NCI-H1417 (cell line): ENCODE results near the gene OR51V1.

Experiments used
- DNase-seq, 3 experiments: peaks; one replicate each; lab custom pipeline; 2025; lab: John Stamatoyannopoulos, UW

Gene OR51V1

DNA sequence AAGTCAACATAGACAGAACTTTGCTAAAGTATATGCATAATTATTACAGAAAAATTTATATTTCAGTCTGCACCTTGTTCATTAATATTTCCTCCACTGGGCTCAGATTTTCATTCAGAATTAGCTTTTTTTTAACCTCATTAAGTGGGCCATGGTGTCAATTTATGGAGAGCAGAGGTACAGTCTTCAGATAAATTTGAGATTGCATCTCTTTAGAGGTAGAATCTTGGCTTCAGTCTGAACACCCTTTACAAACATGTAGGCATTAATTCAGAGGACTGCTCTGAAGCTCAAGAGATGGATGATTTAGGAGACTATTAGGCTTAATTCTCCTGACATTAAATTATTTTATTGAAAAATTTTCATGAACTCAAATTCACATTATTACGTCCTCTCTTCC is 29.8 kb upstream of the OR51V1 start:
- no peak for DNase-seq

GRCh38 chr11:5229796-5230195 is 29.3 kb upstream of the OR51V1 start:
- no peak for DNase-seq

- no peak for DNase-seq
Observed at GRCh38 chr11:5229356-5229755, 28.9 kb upstream of the OR51V1 start.

- no peak for DNase-seq
Observed at GRCh38 chr11:5228124-5228523, 27.6 kb upstream of the OR51V1 start.

GRCh38 chr11:5227681-5228080 is 27.2 kb upstream of the OR51V1 start:
- no peak for DNase-seq

GRCh38 chr11:5226732-5227310 is 26.3 kb upstream of the OR51V1 start, which contains the start of gene HBB:
Gene HBB (minus strand): TSS chr11:5227071. CDS start chr11:5227021, 50 bp downstream.
- DNase-seq: no peak

DNA sequence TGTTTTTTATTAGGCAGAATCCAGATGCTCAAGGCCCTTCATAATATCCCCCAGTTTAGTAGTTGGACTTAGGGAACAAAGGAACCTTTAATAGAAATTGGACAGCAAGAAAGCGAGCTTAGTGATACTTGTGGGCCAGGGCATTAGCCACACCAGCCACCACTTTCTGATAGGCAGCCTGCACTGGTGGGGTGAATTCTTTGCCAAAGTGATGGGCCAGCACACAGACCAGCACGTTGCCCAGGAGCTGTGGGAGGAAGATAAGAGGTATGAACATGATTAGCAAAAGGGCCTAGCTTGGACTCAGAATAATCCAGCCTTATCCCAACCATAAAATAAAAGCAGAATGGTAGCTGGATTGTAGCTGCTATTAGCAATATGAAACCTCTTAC is 25.0 kb upstream of the OR51V1 start:
- DNase-seq: no peak

GRCh38 chr11:5224538-5225479 is 24.3 kb upstream of the OR51V1 start:
- no peak for DNase-seq

GRCh38 chr11:5223686-5224085 is 23.2 kb upstream of the OR51V1 start:
- DNase-seq: no peak

DNA sequence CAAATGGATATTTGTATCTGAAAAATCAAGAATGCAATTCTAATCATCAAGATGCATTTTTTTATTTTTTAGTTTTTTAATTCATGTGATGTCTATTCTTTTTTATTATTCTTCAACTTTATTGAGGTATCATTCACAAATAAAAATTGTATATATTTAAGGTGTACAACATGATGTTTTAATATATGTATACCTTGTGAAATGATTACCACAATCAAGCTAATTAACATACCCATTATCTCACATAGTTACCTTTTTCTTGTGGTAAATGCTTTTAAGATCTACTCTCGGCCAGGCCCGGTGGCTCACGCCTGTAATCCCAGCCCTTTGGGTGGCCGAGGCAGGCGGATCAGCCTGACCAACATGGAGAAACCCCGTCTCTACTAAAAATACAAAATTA is 22.7 kb upstream of the OR51V1 start:
- DNase-seq: no peak

- DNase-seq: no peak
Observed at GRCh38 chr11:5210376-5210885, 9.9 kb upstream of the OR51V1 start.

- DNase-seq: peak in 2 of 3 experiments; percentile 2 to 56
Observed at GRCh38 chr11:5204787-5205186, 4.3 kb upstream of the OR51V1 start.

DNA sequence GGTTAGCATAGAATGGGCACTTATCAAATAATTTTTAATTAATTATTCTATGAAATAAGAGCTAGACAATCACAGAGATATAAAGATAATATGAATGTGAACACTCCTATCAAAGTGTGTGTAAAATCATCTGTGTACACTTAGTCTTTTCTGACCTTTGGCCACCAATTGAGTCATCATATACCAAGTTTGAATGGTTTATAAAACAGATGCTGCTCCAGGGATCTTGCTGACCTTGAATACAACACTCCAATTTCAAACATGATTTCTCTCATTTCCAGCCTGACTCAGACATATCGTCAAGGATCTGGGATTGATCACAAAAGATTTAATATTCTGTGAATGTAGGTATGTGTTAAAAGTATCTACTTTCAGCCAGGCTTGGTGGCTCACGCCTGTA is 2.9 kb upstream of the OR51V1 start:
- no peak for DNase-seq

- no peak for DNase-seq
Observed at GRCh38 chr11:5198285-5198684, 2.2 kb downstream of the OR51V1 start.

DNA sequence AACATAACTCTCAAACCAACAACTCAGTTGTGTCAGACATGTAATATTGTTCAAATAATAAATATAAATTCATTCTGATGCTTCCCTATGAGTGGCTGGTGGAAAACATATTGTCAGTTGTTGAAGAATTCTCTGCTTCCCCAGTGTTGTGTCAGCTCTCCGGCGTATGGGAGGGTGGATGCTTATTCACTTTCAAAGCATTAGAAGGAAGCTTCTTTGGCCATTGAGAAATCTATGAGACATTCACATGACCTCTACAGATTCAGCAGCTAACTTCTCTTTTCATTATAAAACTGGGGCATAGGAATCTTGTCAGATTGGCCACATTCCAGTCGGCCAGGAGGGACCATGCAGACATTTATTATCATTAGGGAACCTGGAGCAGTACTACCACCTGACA is 2.9 kb downstream of the OR51V1 start:
- no peak for DNase-seq

DNA sequence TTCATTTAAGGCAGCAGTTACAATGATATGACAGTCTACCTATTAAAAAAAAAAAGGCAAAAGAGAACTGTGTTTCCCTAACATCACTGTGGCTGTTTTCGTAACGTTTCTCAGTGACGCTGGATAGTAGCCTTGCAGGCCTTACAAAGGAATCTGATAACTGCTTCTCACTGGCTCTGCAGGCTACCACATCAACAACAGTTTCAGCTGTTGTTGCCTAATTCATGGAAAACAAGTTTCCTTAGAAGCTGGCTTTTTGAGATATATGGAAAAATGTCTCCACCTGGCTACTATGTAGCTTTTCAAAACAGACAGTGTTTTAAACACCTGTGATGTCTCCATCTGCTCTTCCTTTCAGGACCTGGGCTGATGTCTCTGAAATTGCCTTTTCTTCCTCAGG is 3.8 kb downstream of the OR51V1 start:
- DNase-seq: no peak

- no peak for DNase-seq
Observed at GRCh38 chr11:5196067-5196466, 4.4 kb downstream of the OR51V1 start.

DNA sequence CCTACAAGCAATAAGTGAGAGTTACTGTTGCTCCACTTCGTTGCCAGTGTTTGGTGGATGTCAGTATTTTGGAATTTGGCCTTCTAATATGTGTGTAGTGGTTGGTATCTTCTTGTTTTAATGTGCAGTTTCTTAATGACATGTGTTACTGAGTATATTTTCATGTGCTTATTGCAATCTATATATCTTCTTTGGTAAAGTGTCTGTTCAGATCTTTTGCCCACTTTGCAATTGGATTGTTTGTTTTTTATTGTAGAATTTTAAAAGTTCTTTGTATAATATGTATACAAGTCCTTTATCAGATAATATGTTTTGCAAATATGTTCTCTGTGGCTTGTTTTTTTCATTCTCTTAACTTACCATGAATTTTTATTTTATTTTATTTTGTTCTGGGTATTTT is 7.7 kb downstream of the OR51V1 start:
- DNase-seq: no peak

- DNase-seq: no peak
Observed at GRCh38 chr11:5188201-5188600, 12.3 kb downstream of the OR51V1 start.

- DNase-seq: no peak
Observed at GRCh38 chr11:5178046-5178837, 22.2 kb downstream of the OR51V1 start.

DNA sequence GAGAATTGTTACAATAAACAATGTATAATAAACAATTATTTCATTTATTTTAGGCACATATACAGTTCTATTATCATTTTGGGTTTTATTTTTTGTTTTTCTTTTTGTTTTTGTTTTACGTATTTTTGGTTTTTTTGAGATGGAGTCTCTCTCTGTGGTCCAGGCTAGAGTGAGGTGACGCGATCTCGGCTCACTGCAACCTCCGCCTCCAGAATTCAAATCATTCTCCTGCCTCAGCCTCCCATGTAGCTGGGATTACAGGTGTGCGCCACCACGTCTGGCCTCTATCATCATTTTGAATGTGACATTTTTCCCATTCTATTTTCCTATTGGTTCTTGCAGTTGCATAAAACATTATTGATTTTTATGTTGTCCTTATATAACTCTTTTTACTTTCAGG is 25.5 kb downstream of the OR51V1 start:
- DNase-seq: no peak

- no peak for DNase-seq
Observed at GRCh38 chr11:5171856-5172255, 28.6 kb downstream of the OR51V1 start.
